Left forelimb (tissue), 1 donor: ENCODE data around the gene RAB11FIP4.

Experiments used
- DNase-seq: peaks from one replicate; pipeline ENCODE4 v3.0.0-alpha.2; 2018; ENCODE audit warnings: low spot score

RAB11FIP4 gene

GRCh38 chr17:31570231-31570630 lies 178.8 kb downstream of the RAB11FIP4 start:
- no peak for DNase-seq

- DNase-seq: peak; percentile 76
Observed at GRCh38 chr17:31570951-31571892, 179.7 kb downstream of the RAB11FIP4 start.

GRCh38 chr17:31572341-31572740 lies 180.9 kb downstream of the RAB11FIP4 start:
- no peak for DNase-seq

- no peak for DNase-seq
Observed at GRCh38 chr17:31573047-31573446, 181.6 kb downstream of the RAB11FIP4 start.

- DNase-seq: no peak
Observed at GRCh38 chr17:31573861-31574260, 182.4 kb downstream of the RAB11FIP4 start.

- DNase-seq: no peak
Observed at GRCh38 chr17:31574458-31574857, 183.0 kb downstream of the RAB11FIP4 start.

GRCh38 chr17:31575043-31575442 lies 183.6 kb downstream of the RAB11FIP4 start:
- no peak for DNase-seq

GRCh38 chr17:31579265-31579664 lies 187.8 kb downstream of the RAB11FIP4 start:
- DNase-seq: no peak

- no peak for DNase-seq
Observed at GRCh38 chr17:31580316-31580705, 188.8 kb downstream of the RAB11FIP4 start.

GRCh38 chr17:31580706-31581490 lies 189.4 kb downstream of the RAB11FIP4 start:
- no peak for DNase-seq

GRCh38 chr17:31581491-31581890 lies 190.0 kb downstream of the RAB11FIP4 start:
- no peak for DNase-seq

GRCh38 chr17:31582151-31582907 lies 190.9 kb downstream of the RAB11FIP4 start:
- no peak for DNase-seq

- no peak for DNase-seq
Observed at GRCh38 chr17:31583772-31584356, 192.4 kb downstream of the RAB11FIP4 start.

- no peak for DNase-seq
Observed at GRCh38 chr17:31584438-31585279, 193.2 kb downstream of the RAB11FIP4 start.

GRCh38 chr17:31585280-31585630 lies 193.8 kb downstream of the RAB11FIP4 start:
- no peak for DNase-seq

- no peak for DNase-seq
Observed at GRCh38 chr17:31586946-31587345, 195.5 kb downstream of the RAB11FIP4 start.

- no peak for DNase-seq
Observed at GRCh38 chr17:31587462-31587861, 196.0 kb downstream of the RAB11FIP4 start.
